HCT116 (cell line): Measurements from ENCODE around the gene SYNJ1. TPM values are rescaled to one million over a fixed set of nuclear protein-coding genes. Genes with fewer than 3 reads are reported as not detected.

Experiments used
- ATAC-seq: fragments of 200-7000 bp; cut with Tn5 transposase; 2 replicates; pipeline ENCODE4 v1.9.1; 2020; ENCODE audit warnings: mild to moderate bottlenecking, moderate library complexity
- BruUV-seq: library from RNA; stranded (reverse); fragments of 400-500 nt; replicated peaks from 2 replicates; lab custom pipeline; 2021; lab: Mats Ljungman, UMichigan
- CTCF ChIA-PET: fragments of 300-600 bp; sonication (Branson Sonifier 250); formaldehyde crosslinking; loops from one replicate; lab custom pipeline; 2021; ENCODE audit warnings: antibody characterized with exemption; lab: Charles Lee
- POLR2A ChIA-PET: fragments of 300-600, 350-600 bp; sonication (Branson Sonifier 250); formaldehyde crosslinking; loops from one replicate; lab custom pipeline; 2021; ENCODE audit warnings: antibody characterized with exemption; lab: Charles Lee
- RAD21 ChIA-PET, 2 experiments: fragments of 300-600 bp; sonication (Branson Sonifier 250); formaldehyde crosslinking; loops; one replicate each; lab custom pipeline; 2023; ENCODE audit warnings: low total read pairs in 2 of 2; ENCODE audit not compliant: uncharacterized antibody in 2 of 2, unreplicated experiment in 2 of 2, low non-redundant PET in 1 of 2; lab: Charles Lee
- DNase-seq: peaks from one replicate; pipeline ENCODE4 v3.0.0-alpha.2; 2010; ENCODE audit warnings: low read depth, low spot score
- H2AFZ ChIP-seq: fragments of 200-600 bp; shearing (Covaris generic), sonication (generic); 2 replicates; pipeline ENCODE4 v1.6.1; 2017; ENCODE audit warnings: low read depth, mixed run types, mixed read lengths, antibody characterized with exemption, low read length; ENCODE audit not compliant: poor library complexity, severe bottlenecking
- H3K27ac ChIP-seq: 2 replicates; pipeline ENCODE4 v1.5.1; 2012; ENCODE audit warnings: low read depth, low read length
- H3K27me3 ChIP-seq: fragments of 200-600 bp; sonication (generic); 2 replicates; pipeline ENCODE4 v1.6.1; 2016; ENCODE audit warnings: mixed run types, low read length, mixed read lengths; ENCODE audit not compliant: insufficient read depth
- H3K36me3 ChIP-seq, 2 experiments: fragments of 200-500 bp in 1 of 2; fragments of 200-600 bp in 1 of 2; sonication (Bioruptor generic) in 1 of 2; sonication (generic) in 1 of 2; 2 replicates each; pipeline versions ENCODE4 v1.5.1 to v1.6.1; 2014 to 2016; ENCODE audit warnings: low read length in 2 of 2, inconsistent platforms in 1 of 2, mixed read lengths in 1 of 2, mixed run types in 1 of 2; ENCODE audit not compliant: insufficient read depth in 2 of 2, control insufficient read depth in 1 of 2
- H3K4me1 ChIP-seq, 2 experiments: fragments of 200-600 bp in 1 of 2; sonication (generic) in 1 of 2; 2 replicates each; pipeline versions ENCODE4 v1.5.1 to v1.6.1; 2012 to 2017; ENCODE audit warnings: low read length in 2 of 2, inconsistent platforms in 1 of 2, mild to moderate bottlenecking in 1 of 2, mixed read lengths in 1 of 2, mixed run types in 1 of 2, moderate library complexity in 1 of 2; ENCODE audit not compliant: insufficient read depth in 2 of 2, control insufficient read depth in 1 of 2
- H3K4me2 ChIP-seq: fragments of 200-600 bp; sonication (generic); 2 replicates; pipeline ENCODE4 v1.6.1; 2017; ENCODE audit warnings: mixed run types, low read length, mixed read lengths
- H3K4me3 ChIP-seq, 2 experiments: fragments of 200-600 bp in 1 of 2; sonication (generic) in 1 of 2; replicated peaks in 1 of 2; 2 replicates each; pipeline ENCODE4 v1.5.1; 2011 to 2016; ENCODE audit warnings: low read length in 2 of 2, control low read depth in 1 of 2, low read depth in 1 of 2, mild to moderate bottlenecking in 1 of 2, mixed read lengths in 1 of 2, mixed run types in 1 of 2
- H3K79me2 ChIP-seq: fragments of 200-600 bp; sonication (generic); 2 replicates; pipeline ENCODE4 v1.6.1; 2017; ENCODE audit warnings: mild to moderate bottlenecking, mixed run types, low read length, moderate library complexity, mixed read lengths; ENCODE audit not compliant: insufficient read depth
- H3K9ac ChIP-seq: fragments of 200-600 bp; sonication (generic); 2 replicates; pipeline ENCODE4 v1.6.1; 2016; ENCODE audit warnings: low read length, mixed read lengths
- H3K9me2 ChIP-seq: fragments of 200-600 bp; sonication (generic), shearing (Covaris generic); 2 replicates; pipeline ENCODE4 v1.6.1; 2017; ENCODE audit warnings: mixed run types, mild to moderate bottlenecking, moderate library complexity; ENCODE audit not compliant: insufficient read depth
- H3K9me3 ChIP-seq, 2 experiments: fragments of 200-500 bp in 1 of 2; fragments of 200-600 bp in 1 of 2; sonication (Bioruptor generic) in 1 of 2; sonication (generic) in 1 of 2; 2 replicates each; pipeline ENCODE4 v1.6.1; 2014 to 2017; ENCODE audit warnings: low read length in 2 of 2, mixed read lengths in 2 of 2, inconsistent platforms in 1 of 2, low read depth in 1 of 2, mild to moderate bottlenecking in 1 of 2, mixed run types in 1 of 2, moderate library complexity in 1 of 2; ENCODE audit not compliant: control insufficient read depth in 1 of 2, insufficient read depth in 1 of 2
- H4K20me1 ChIP-seq: fragments of 200-600 bp; sonication (generic), shearing (Covaris generic); 2 replicates; pipeline ENCODE4 v1.6.1; 2017; ENCODE audit warnings: mixed run types, mild to moderate bottlenecking, moderate library complexity; ENCODE audit not compliant: insufficient read depth
- CBX3 ChIP-seq: IDR thresholded peaks from 2 replicates; pipeline ENCODE4 v1.6.1; 2012; ENCODE audit warnings: low read depth
- CEBPB ChIP-seq: IDR thresholded peaks from 2 replicates; pipeline ENCODE4 v1.6.1; 2012; ENCODE audit warnings: low read depth
- EGR1 ChIP-seq: IDR thresholded peaks from 2 replicates; pipeline ENCODE4 v1.6.1; 2012; ENCODE audit warnings: low read depth
- EZH2phosphoT487 ChIP-seq: fragments of 200-600 bp; IDR thresholded peaks from 2 replicates; pipeline ENCODE4 v1.6.1; 2018; ENCODE audit warnings: antibody characterized with exemption, borderline replicate concordance
- FOSL1 ChIP-seq: IDR thresholded peaks from 2 replicates; pipeline ENCODE4 v1.6.1; 2012; ENCODE audit warnings: low read depth
- JUND ChIP-seq: IDR thresholded peaks from 2 replicates; pipeline ENCODE4 v1.6.1; 2012
- POLR2AphosphoS5 ChIP-seq: IDR thresholded peaks from 2 replicates; pipeline ENCODE4 v1.6.1; 2011; ENCODE audit warnings: mild to moderate bottlenecking, low read depth, low read length, moderate library complexity
- RAD21 ChIP-seq: IDR thresholded peaks from 2 replicates; pipeline ENCODE4 v1.6.1; 2012; ENCODE audit warnings: low read depth, mild to moderate bottlenecking
- SP1 ChIP-seq: IDR thresholded peaks from 2 replicates; pipeline ENCODE4 v1.6.1; 2012; ENCODE audit warnings: low read depth
- SRF ChIP-seq: IDR thresholded peaks from 2 replicates; pipeline ENCODE4 v1.6.1; 2012; ENCODE audit warnings: low read depth
- ZFX ChIP-seq: fragments of 450-650 bp; IDR thresholded peaks from 2 replicates; pipeline ENCODE4 v1.6.1; 2017
- intact Hi-C: fragments of 100-400 bp; cut with micrococcal nuclease; formaldehyde crosslinking; loops from 2 replicates; pipeline ENCODE4 v1.10.0; 2022
- total RNA-seq: library from RNA; stranded (reverse); gene quantifications from one replicate; pipeline ENCODE4 v1.2.1, GENCODE V29; 2021; ENCODE audit not compliant: unreplicated experiment
- TF ChIP-seq, protein P1 (sequence below): IDR thresholded peaks from 2 replicates; pipeline ENCODE4 v1.6.1; 2012
- TF ChIP-seq, protein P2 (sequence below), 3 experiments: fragments of 200-600 bp in 1 of 3; sonication (generic) in 1 of 3; IDR thresholded peaks in 2 of 3; conservative IDR thresholded peaks in 1 of 3; 2 replicates each; pipeline ENCODE4 v1.5.1; 2012 to 2017; ENCODE audit warnings: low read depth in 2 of 3, low read length in 2 of 3, antibody characterized with exemption in 1 of 3, borderline replicate concordance in 1 of 3, control low read depth in 1 of 3, mild to moderate bottlenecking in 1 of 3, mixed read lengths in 1 of 3, mixed run types in 1 of 3, moderate library complexity in 1 of 3; ENCODE audit not compliant: insufficient read depth in 1 of 3

SYNJ1 gene
- total RNA-seq, 1 experiment from 2014 or later: 7.2 TPM

DNA sequence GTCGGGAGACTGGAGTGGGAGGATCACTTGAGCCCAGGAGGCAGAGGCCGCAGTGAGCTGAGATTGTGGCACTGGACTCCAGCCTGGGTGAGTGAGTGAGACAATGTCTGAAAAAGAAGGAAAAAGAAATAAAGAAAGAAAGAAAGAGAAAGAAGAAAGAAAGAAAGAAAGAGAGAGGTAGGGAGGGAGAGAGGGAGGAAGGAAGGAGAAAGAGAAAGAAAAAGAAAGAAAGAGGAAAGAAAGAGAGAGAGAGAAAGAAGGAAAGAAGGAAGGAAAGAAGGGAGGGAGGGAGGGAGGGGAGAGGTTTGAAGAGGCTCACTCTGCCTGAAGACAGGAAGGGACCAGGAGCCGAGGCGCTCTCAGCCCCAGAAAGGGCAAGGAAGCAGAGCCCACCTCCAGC lies 137.7 kb downstream of the SYNJ1 start:
- intact Hi-C loops: no loop called here
- no peak overlapping the region for H2AFZ ChIP-seq
- RAD21 ChIA-PET: no interaction called here
- H3K9me2 ChIP-seq: no peaks in the 10 kb centered on the region
- H3K79me2 ChIP-seq: no peaks in the 10 kb centered on the region
- CTCF ChIA-PET: interaction anchor here (0.6 to 1.4 kb wide), 2 partner anchors 11 to 22 kb away, joined by 4 read pairs; no protein-coding TSS in a partner anchor
- no peaks in the 10 kb centered on the region for H3K27me3 ChIP-seq
- POLR2A ChIA-PET: no interaction called here
- H3K4me1 ChIP-seq: no peaks in the 10 kb centered on the region
- no peaks in the 10 kb centered on the region for H3K36me3 ChIP-seq
- H3K4me2 ChIP-seq: no peak overlapping the region
- H3K9ac ChIP-seq: no peak overlapping the region
- no peaks in the 10 kb centered on the region for H4K20me1 ChIP-seq
- H3K9me3 ChIP-seq: no peaks in the 10 kb centered on the region
- BruUV-seq: no TSS peak
- TF ChIP-seq ZFX (no peak), CBX3 (no peak), SRF (no peak), SP1 (no peak)
- TF ChIP-seq, all 23 proteins: peak for 0
- no peak overlapping the region for H3K27ac ChIP-seq
- ATAC-seq (no peak), DNase-seq (no peak)
- no peak overlapping the region for H3K4me3 ChIP-seq

DNA sequence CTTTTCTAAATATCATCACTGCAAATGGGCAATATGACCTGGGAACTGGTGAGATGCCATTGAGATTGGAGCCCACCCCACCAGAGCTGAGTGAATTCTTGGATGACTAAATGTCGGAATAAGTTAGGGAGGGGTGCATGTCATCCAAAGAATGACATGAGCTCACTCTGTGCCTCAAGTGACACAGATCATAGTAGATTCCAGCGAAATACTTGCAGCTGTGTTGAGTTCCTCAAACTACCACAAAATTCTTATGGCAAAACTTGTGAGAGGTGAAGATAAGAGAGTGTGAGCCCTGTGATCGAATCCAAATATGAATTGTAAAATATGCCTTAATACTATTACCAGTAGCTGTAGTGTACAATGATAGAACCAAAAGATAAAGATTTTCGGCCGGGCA lies 140.2 kb downstream of the SYNJ1 start:
- no peaks in the 10 kb centered on the region for H4K20me1 ChIP-seq
- H3K9ac ChIP-seq: no peak overlapping the region
- H3K4me2 ChIP-seq: no peak overlapping the region
- no peaks in the 10 kb centered on the region for H3K36me3 ChIP-seq
- CTCF ChIA-PET: no interaction called here
- no peak for TF ChIP-seq EZH2phosphoT487
- no peak for TF ChIP-seq CEBPB
- no peak for TF ChIP-seq RAD21
- TF ChIP-seq, protein P1, sequence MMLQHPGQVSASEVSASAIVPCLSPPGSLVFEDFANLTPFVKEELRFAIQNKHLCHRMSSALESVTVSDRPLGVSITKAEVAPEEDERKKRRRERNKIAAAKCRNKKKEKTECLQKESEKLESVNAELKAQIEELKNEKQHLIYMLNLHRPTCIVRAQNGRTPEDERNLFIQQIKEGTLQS: no peak
- TF ChIP-seq ZFX: no peak
- TF ChIP-seq SP1: no peak
- TF ChIP-seq FOSL1: no peak
- TF ChIP-seq, protein P2, sequence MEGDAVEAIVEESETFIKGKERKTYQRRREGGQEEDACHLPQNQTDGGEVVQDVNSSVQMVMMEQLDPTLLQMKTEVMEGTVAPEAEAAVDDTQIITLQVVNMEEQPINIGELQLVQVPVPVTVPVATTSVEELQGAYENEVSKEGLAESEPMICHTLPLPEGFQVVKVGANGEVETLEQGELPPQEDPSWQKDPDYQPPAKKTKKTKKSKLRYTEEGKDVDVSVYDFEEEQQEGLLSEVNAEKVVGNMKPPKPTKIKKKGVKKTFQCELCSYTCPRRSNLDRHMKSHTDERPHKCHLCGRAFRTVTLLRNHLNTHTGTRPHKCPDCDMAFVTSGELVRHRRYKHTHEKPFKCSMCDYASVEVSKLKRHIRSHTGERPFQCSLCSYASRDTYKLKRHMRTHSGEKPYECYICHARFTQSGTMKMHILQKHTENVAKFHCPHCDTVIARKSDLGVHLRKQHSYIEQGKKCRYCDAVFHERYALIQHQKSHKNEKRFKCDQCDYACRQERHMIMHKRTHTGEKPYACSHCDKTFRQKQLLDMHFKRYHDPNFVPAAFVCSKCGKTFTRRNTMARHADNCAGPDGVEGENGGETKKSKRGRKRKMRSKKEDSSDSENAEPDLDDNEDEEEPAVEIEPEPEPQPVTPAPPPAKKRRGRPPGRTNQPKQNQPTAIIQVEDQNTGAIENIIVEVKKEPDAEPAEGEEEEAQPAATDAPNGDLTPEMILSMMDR (IDR thresholded peaks at IDR 0.05 in 2 of 3, conservative IDR thresholded peaks at IDR 0.05 in 1 of 3; ENCODE audit: borderline replicate concordance in 1 of 3, insufficient read depth in 1 of 3, low read depth in 2 of 3, low read length in 2 of 3): no peak
- no peak for TF ChIP-seq POLR2AphosphoS5
- no peak for TF ChIP-seq EGR1
- no peak for TF ChIP-seq JUND
- TF ChIP-seq, all 23 proteins: peak for 0
- no peaks in the 10 kb centered on the region for H3K27me3 ChIP-seq
- H3K79me2 ChIP-seq: no peaks in the 10 kb centered on the region
- no peaks in the 10 kb centered on the region for H3K9me2 ChIP-seq
- DNase-seq (no peak), ATAC-seq (no peak)
- H3K4me3 ChIP-seq: no peak overlapping the region
- intact Hi-C loops: no loop called here
- H2AFZ ChIP-seq: no peak overlapping the region
- H3K27ac ChIP-seq: no peak overlapping the region
- H3K9me3 ChIP-seq: no peaks in the 10 kb centered on the region
- BruUV-seq: no TSS peak
- RAD21 ChIA-PET: no interaction called here
- POLR2A ChIA-PET: no interaction called here
- no peaks in the 10 kb centered on the region for H3K4me1 ChIP-seq
